ENCODE data around the gene PAX7. TPM values are rescaled to one million over a fixed set of nuclear protein-coding genes. Genes with fewer than 3 reads are reported as not detected.

PAX7 gene
- total and polyA plus RNA-seq, 2 donors (not counting 1 experiment from before 2014, with no cell fraction given) = not detected

- ATAC-seq (ENCODE audit: low read depth) (no peak), DNase-seq (no peak)
- H3K9me3 Mint-ChIP-seq (ENCODE audit: insufficient read depth) = no peaks in the 10 kb centered on the region
- Histone ChIP-seq H3K9me3 (ENCODE audit: control extremely low read depth in 1 of 3, control insufficient read depth in 2 of 3, insufficient read depth in 1 of 3, low read length in 2 of 3) (no peaks in the 10 kb centered on the region), H3K27me3 (replicated peaks in 1 of 4; ENCODE audit: control extremely low read depth in 1 of 4, control insufficient read depth in 3 of 4, insufficient read depth in 4 of 4, low read length in 3 of 4) (peaks cover 0 to 6% (median 0%) of the 10 kb centered on the region in 4 experiments), H3K4me1 (ENCODE audit: control insufficient read depth in 2 of 2, insufficient read depth in 2 of 2, low read length in 2 of 2) (no peaks in the 10 kb centered on the region), H3K36me3 (replicated peaks in 1 of 2; ENCODE audit: control extremely low read depth in 1 of 2, control insufficient read depth in 1 of 2, extremely low read depth in 1 of 2, insufficient read depth in 2 of 2, low read length in 1 of 2) (no peaks in the 10 kb centered on the region), H3K27ac (ENCODE audit: low read length in 2 of 2) (no peak overlapping the region), H4K20me1 (ENCODE audit: control insufficient read depth, insufficient read depth, low read length, poor library complexity, severe bottlenecking) (no peaks in the 10 kb centered on the region), H2AFZ (ENCODE audit: insufficient read depth, low read depth, low read length, poor library complexity, severe bottlenecking) (no peak overlapping the region), H3K79me2 (ENCODE audit: control insufficient read depth, insufficient read depth, low read length) (no peaks in the 10 kb centered on the region), H3K4me3 (ENCODE audit: control extremely low read depth in 1 of 5, extremely low read depth in 1 of 5, insufficient read depth in 1 of 5, low read depth in 2 of 5, low read length in 4 of 5) (no peak overlapping the region), H3K4me2 (replicated peaks; ENCODE audit: low read depth, low read length, poor library complexity, severe bottlenecking) (no peak overlapping the region), H3K9ac (ENCODE audit: low read length) (no peak overlapping the region)
- ChIA-PET POLR2A (no interaction called here), CTCF (no interaction called here)
- 40% methylated on average over 5 of the region's 6 CpGs for WGBS (ENCODE audit: insufficient coverage)
- intact Hi-C loops (cut with micrococcal nuclease) = no loop called here
- H3K27ac Mint-ChIP-seq = no peak overlapping the region
- no peak for TF ChIP-seq EZH2 (IDR thresholded peaks at IDR 0.05; ENCODE audit: borderline replicate concordance, insufficient read depth, low read depth, low read length, poor library complexity, severe bottlenecking)
- no peak for TF ChIP-seq CTCF (IDR thresholded peaks at IDR 0.05)
- no peak overlapping the region for H3K4me3 Mint-ChIP-seq
- peaks cover 41% of the 10 kb centered on the region for H3K27me3 Mint-ChIP-seq
- no peaks in the 10 kb centered on the region for H3K4me1 Mint-ChIP-seq
Observed at GRCh38 chr1:18778437-18778836, 147.8 kb downstream of the PAX7 start.

GRCh38 chr1:18781031-18781430 is 150.4 kb downstream of the PAX7 start:
- Mint-ChIP-seq H3K4me1 (no peaks in the 10 kb centered on the region), H3K27me3 (peaks cover 53% of the 10 kb centered on the region)

More at GRCh38 chr1:18781031-18781430, 150.4 kb downstream of the PAX7 start:
- DNase-seq (no peak), ATAC-seq (ENCODE audit: low read depth) (no peak)
- Mint-ChIP-seq H3K27ac (no peak overlapping the region), H3K9me3 (ENCODE audit: insufficient read depth) (no peaks in the 10 kb centered on the region), H3K4me3 (no peak overlapping the region)
- TF ChIP-seq CTCF (IDR thresholded peaks at IDR 0.05) (no peak), EZH2 (IDR thresholded peaks at IDR 0.05; ENCODE audit: borderline replicate concordance, insufficient read depth, low read depth, low read length, poor library complexity, severe bottlenecking) (no peak)
- H3K9me3 ChIP-seq (ENCODE audit: control extremely low read depth in 1 of 3, control insufficient read depth in 2 of 3, insufficient read depth in 1 of 3, low read length in 2 of 3) = peaks cover 0 to 2% (median 0%) of the 10 kb centered on the region in 3 donors
- ChIA-PET POLR2A (no interaction called here), CTCF (no interaction called here)
- no peaks in the 10 kb centered on the region for H3K36me3 ChIP-seq (replicated peaks in 1 of 2; ENCODE audit: control extremely low read depth in 1 of 2, control insufficient read depth in 1 of 2, extremely low read depth in 1 of 2, insufficient read depth in 2 of 2, low read length in 1 of 2)
- no peak overlapping the region for H2AFZ ChIP-seq (ENCODE audit: insufficient read depth, low read depth, low read length, poor library complexity, severe bottlenecking)
- no peaks in the 10 kb centered on the region for H3K79me2 ChIP-seq (ENCODE audit: control insufficient read depth, insufficient read depth, low read length)
- no peak overlapping the region for H3K27ac ChIP-seq (ENCODE audit: low read length in 2 of 2)
- no peak overlapping the region for H3K4me2 ChIP-seq (replicated peaks; ENCODE audit: low read depth, low read length, poor library complexity, severe bottlenecking)
- intact Hi-C loops (cut with micrococcal nuclease) = no loop called here
- H4K20me1 ChIP-seq (ENCODE audit: control insufficient read depth, insufficient read depth, low read length, poor library complexity, severe bottlenecking) = no peaks in the 10 kb centered on the region
- no peaks in the 10 kb centered on the region for H3K4me1 ChIP-seq (ENCODE audit: control insufficient read depth in 2 of 2, insufficient read depth in 2 of 2, low read length in 2 of 2)
- no peak overlapping the region for H3K9ac ChIP-seq (ENCODE audit: low read length)
- no peak overlapping the region for H3K4me3 ChIP-seq (ENCODE audit: control extremely low read depth in 1 of 5, extremely low read depth in 1 of 5, insufficient read depth in 1 of 5, low read depth in 2 of 5, low read length in 4 of 5)
- H3K27me3 ChIP-seq (replicated peaks in 1 of 4; ENCODE audit: control extremely low read depth in 1 of 4, control insufficient read depth in 3 of 4, insufficient read depth in 4 of 4, low read length in 3 of 4) = peaks cover 0 to 6% (median 0%) of the 10 kb centered on the region in 4 experiments

Data from B cell (primary cell).